K562 (cell line): ENCODE measurements around the gene TMEM128. TPM values are rescaled to one million over a fixed set of nuclear protein-coding genes. Genes with fewer than 3 reads are reported as not detected.

Experiments
- BHLHE40 ChIP-seq: IDR thresholded peaks from 2 replicates; pipeline ENCODE4 v1.6.1; 2011; ENCODE audit warnings: low read length, improper control_type of control experiment
- CEBPG ChIP-seq, 3 experiments: fragments of 200-800 bp in 1 of 3; sonication (Bioruptor generic) in 1 of 3; sonication (generic) in 1 of 3; formaldehyde crosslinking in 1 of 3; IDR thresholded peaks in 2 of 3; conservative IDR thresholded peaks in 1 of 3; 2 replicates each; pipeline versions ENCODE4 v1.6.1 to v1.8.0; 2016 to 2022; ENCODE audit warnings: missing compliant biosample characterization in 2 of 3, missing genetic modification characterization in 2 of 3, mild to moderate bottlenecking in 1 of 3, missing genetic modification reagents in 1 of 3
- ETV1 ChIP-seq: fragments of 450-650 bp; conservative IDR thresholded peaks from 2 replicates; pipeline ENCODE4 v1.6.1; 2016; ENCODE audit warnings: missing genetic modification characterization, control low read depth, low read depth, missing compliant biosample characterization
- EZH2 ChIP-seq: IDR thresholded peaks from 2 replicates; pipeline ENCODE4 v1.6.1; 2012; ENCODE audit warnings: low read depth, mild to moderate bottlenecking, inconsistent platforms, low read length, borderline replicate concordance
- MBD2 ChIP-seq: sonication (generic); IDR thresholded peaks from 2 replicates; pipeline ENCODE4 v1.6.1; 2016; ENCODE audit warnings: low read depth, borderline replicate concordance
- PHB ChIP-seq: fragments of 250-450 bp; sonication (Bioruptor Pico); IDR thresholded peaks from 2 replicates; pipeline ENCODE4 v1.5.0; 2021
- SNRNP70 ChIP-seq: fragments of 200-400 bp; formaldehyde crosslinking; optimal IDR thresholded peaks from 2 replicates; pipeline ENCODE3; 2017; ENCODE audit warnings: low read depth, low read length
- SUPT5H ChIP-seq: fragments of 450-650 bp; IDR thresholded peaks from 2 replicates; pipeline ENCODE4 v1.6.1; 2016
- TAF15 ChIP-seq: fragments of 200-400 bp; formaldehyde crosslinking; IDR thresholded peaks from 2 replicates; pipeline ENCODE4 v1.6.1; 2017; ENCODE audit warnings: mild to moderate bottlenecking, low read depth, low read length, moderate library complexity
- TOE1 ChIP-seq, 2 experiments: fragments of 450-650 bp in 1 of 2; sonication (generic) in 1 of 2; formaldehyde crosslinking in 1 of 2; IDR thresholded peaks; 2 replicates each; pipeline versions ENCODE4 v1.7.1 to v1.8.0; 2016 to 2022; ENCODE audit warnings: borderline replicate concordance in 2 of 2, mild to moderate bottlenecking in 2 of 2, antibody characterized with exemption in 1 of 2, inconsistent platforms in 1 of 2, low read depth in 1 of 2, missing genetic modification reagents in 1 of 2, moderate library complexity in 1 of 2
- TRIM28 ChIP-seq: fragments of 450-650 bp; IDR thresholded peaks from 2 replicates; pipeline ENCODE4 v1.6.1; 2017
- USF1 ChIP-seq: sonication (generic); formaldehyde crosslinking; IDR thresholded peaks from 2 replicates; pipeline ENCODE4 v1.9.0; 2022; ENCODE audit warnings: mild to moderate bottlenecking, missing genetic modification reagents
- ZEB2 ChIP-seq: fragments of 450-650 bp; IDR thresholded peaks from 2 replicates; pipeline ENCODE4 v1.6.1; 2016
- ZFP30 ChIP-seq: fragments of 250-450 bp; sonication (Bioruptor Pico); IDR thresholded peaks from 2 replicates; pipeline ENCODE4 v1.8.0; 2022; ENCODE audit warnings: moderate library complexity, mild to moderate bottlenecking, inconsistent platforms, borderline replicate concordance
- ZNF124 ChIP-seq: sonication (generic); formaldehyde crosslinking; IDR thresholded peaks from 2 replicates; pipeline ENCODE4 v1.8.1; 2022; ENCODE audit warnings: missing genetic modification reagents
- ZNF133 ChIP-seq: fragments of 250-450 bp; sonication (Bioruptor Pico); IDR thresholded peaks from 2 replicates; pipeline ENCODE4 v1.4.0; 2020; ENCODE audit warnings: mild to moderate bottlenecking
- ZNF316 ChIP-seq: fragments of 450-650 bp; IDR thresholded peaks from 2 replicates; pipeline ENCODE4 v1.6.1; 2016
- ZNF318 ChIP-seq, 2 experiments: fragments of 450-650 bp; IDR thresholded peaks; 2 replicates each; pipeline ENCODE4 v1.6.1; 2016; ENCODE audit warnings: mild to moderate bottlenecking in 2 of 2, borderline replicate concordance in 1 of 2, low read depth in 1 of 2, moderate library complexity in 1 of 2
- ZNF76 ChIP-seq: fragments of 250-450 bp; sonication (Bioruptor Pico); IDR thresholded peaks from 2 replicates; pipeline ENCODE4 v1.4.0; 2020; ENCODE audit warnings: mild to moderate bottlenecking, moderate library complexity, borderline replicate concordance
- polyA plus RNA-seq, 8 experiments: library from polyadenylated mRNA; depleted of rRNA in 4 of 8; stranded (reverse) in 5 of 8; unstranded in 3 of 8; fragments of >200 nt; fragmentation: Nextera tagmentation in 2 of 8; fragmentation: Illumina TruSeq in 1 of 8; extraction: Ambion mirVana in 2 of 8; extraction: Trizol in 1 of 8; gene quantifications; 2 replicates each; pipeline versions ENCODE4 v1.2.1 to v1.2.3, GENCODE V29; 2011 to 2014; ENCODE audit warnings: inconsistent platforms in 1 of 8, missing spikeins in 1 of 8
- total RNA-seq, 7 experiments: library from RNA; depleted of rRNA in 6 of 7; stranded (reverse); fragments of >200 nt in 6 of 7; fragmentation: Illumina TruSeq in 2 of 7; extraction: Trizol in 2 of 7; gene quantifications; 2 replicates each; pipeline versions ENCODE4 v1.2.1 to v1.2.3, GENCODE V29; 2011 to 2021; ENCODE audit warnings: low replicate concordance in 1 of 7

TMEM128 gene
- total and polyA plus RNA-seq, 9 of the 15 experiments (the other 6 are each of a cell fraction or from before 2014, with no cell fraction given) = 9.1 to 40.0 (median 14.3) TPM

GRCh38 chr4:4289941-4290850, 42.2 kb upstream of the TMEM128 start, which contains the start of the genes LYAR and ZBTB49 (continued):
- no peak for TF ChIP-seq ZFP30
- TF ChIP-seq EZH2 = no peak
- peak; percentile 91 for TF ChIP-seq SUPT5H
- TF ChIP-seq USF1 (CRISPR knock-in tag) = peak; percentile 81
- 0 out of 2 replicates have a peak, but pooled peaks have one; percentile 31 for TF ChIP-seq ETV1 (tag)
- peak; percentile 39; the same call in 1 of the 2 replicates for TF ChIP-seq BHLHE40
- peak; percentile 22; the same call in 1 of the 2 replicates for TF ChIP-seq TOE1 (IDR thresholded peaks at IDR 0.05; ENCODE audit: borderline replicate concordance)
- no peak for TF ChIP-seq TOE1 (CRISPR knock-in tag; IDR thresholded peaks at IDR 0.05; ENCODE audit: borderline replicate concordance, low read depth)
- no peak for TF ChIP-seq ZNF316
- no peak for TF ChIP-seq ZNF76
- TF ChIP-seq ZEB2 = no peak
- no peak for TF ChIP-seq TAF15
- no peak for TF ChIP-seq ZNF318 (IDR thresholded peaks at IDR 0.05; ENCODE audit: borderline replicate concordance in 1 of 2, low read depth in 1 of 2)
- no peak for TF ChIP-seq ZNF133 (CRISPR knock-in tag)
- no peak; the same call in 1 of the 2 replicates for TF ChIP-seq CEBPG (CRISPR knock-in tag; IDR thresholded peaks at IDR 0.05)
- TF ChIP-seq CEBPG (tag; conservative IDR thresholded peaks at IDR 0.05 in 1 of 2, IDR thresholded peaks at IDR 0.05 in 1 of 2) = no peak
- TF ChIP-seq SNRNP70 = no peak
- TF ChIP-seq TRIM28 = no peak
- no peak for TF ChIP-seq ZNF124 (CRISPR knock-in tag)
- TF ChIP-seq MBD2 = no peak
- no peak for TF ChIP-seq PHB (CRISPR knock-in tag)
